IPS DF 19.7 (cell line): ENCODE data around the gene CADPS2.

Experiments used
- DNase-seq: peaks from one replicate; pipeline ENCODE4 v3.0.0-alpha.2; 2013; ENCODE audit warnings: low read depth, low spot score

CADPS2 gene

GRCh38 chr7:122380992-122381391 is 505.3 kb downstream of the CADPS2 start:
- DNase-seq, result no peak

GRCh38 chr7:122379491-122379890 is 506.8 kb downstream of the CADPS2 start:
- DNase-seq, result no peak

- no peak for DNase-seq
Measured at GRCh38 chr7:122369756-122370155, 516.5 kb downstream of the CADPS2 start.

- DNase-seq, result no peak
Measured at GRCh38 chr7:122364761-122365280, 521.4 kb downstream of the CADPS2 start.

- DNase-seq, result no peak
Measured at GRCh38 chr7:122363144-122363543, 523.1 kb downstream of the CADPS2 start.

- DNase-seq, result no peak
Measured at GRCh38 chr7:122362473-122362872, 523.8 kb downstream of the CADPS2 start.

GRCh38 chr7:122354656-122355055 is 531.6 kb downstream of the CADPS2 start:
- DNase-seq, result no peak

GRCh38 chr7:122352454-122352853 is 533.8 kb downstream of the CADPS2 start:
- DNase-seq, result no peak

GRCh38 chr7:122350701-122351100 is 535.6 kb downstream of the CADPS2 start:
- DNase-seq, result no peak

- no peak for DNase-seq
Measured at GRCh38 chr7:122344303-122344620, 542.0 kb downstream of the CADPS2 start.

- DNase-seq, result no peak
Measured at GRCh38 chr7:122343601-122344302, 542.5 kb downstream of the CADPS2 start.

- DNase-seq, result no peak
Measured at GRCh38 chr7:122340427-122340826, 545.8 kb downstream of the CADPS2 start.

GRCh38 chr7:122339145-122339904 is 546.9 kb downstream of the CADPS2 start:
- no peak for DNase-seq

GRCh38 chr7:122337011-122337410 is 549.2 kb downstream of the CADPS2 start:
- no peak for DNase-seq

- no peak for DNase-seq
Measured at GRCh38 chr7:122329145-122329802, 557.0 kb downstream of the CADPS2 start.

GRCh38 chr7:122327969-122328368 is 558.3 kb downstream of the CADPS2 start:
- DNase-seq, result no peak

GRCh38 chr7:122316467-122317388 is 569.5 kb downstream of the CADPS2 start:
- DNase-seq, result no peak

- DNase-seq, result no peak
Measured at GRCh38 chr7:122315507-122316466, 570.5 kb downstream of the CADPS2 start.

GRCh38 chr7:122314284-122314683 is 572.0 kb downstream of the CADPS2 start:
- no peak for DNase-seq

- no peak for DNase-seq
Measured at GRCh38 chr7:122312789-122313188, 573.5 kb downstream of the CADPS2 start.
